K562 (cell line): ENCODE data around the gene ITGAV. TPM values are rescaled to one million over a fixed set of nuclear protein-coding genes. Genes with fewer than 3 reads are reported as not detected.

Experiments
- EHMT2 ChIP-seq: fragments of 450-650 bp; IDR thresholded peaks from 2 replicates; pipeline ENCODE4 v1.6.1; 2018; ENCODE audit warnings: antibody characterized with exemption
- HES1 ChIP-seq: fragments of 450-650 bp; IDR thresholded peaks from 2 replicates; pipeline ENCODE4 v1.6.1; 2016; ENCODE audit warnings: low read depth, mild to moderate bottlenecking, moderate library complexity
- MAFK ChIP-seq: IDR thresholded peaks from 2 replicates; pipeline ENCODE4 v1.6.1; 2011; ENCODE audit warnings: low read length, improper control_type of control experiment
- ZFX ChIP-seq: sonication (generic); formaldehyde crosslinking; IDR thresholded peaks from 2 replicates; pipeline ENCODE4 v1.8.0; 2022; ENCODE audit warnings: mild to moderate bottlenecking, missing genetic modification reagents, moderate library complexity
- ZNF354B ChIP-seq: fragments of 250-450 bp; sonication (Bioruptor Pico); IDR thresholded peaks from 2 replicates; pipeline ENCODE4 v1.4.0; 2020
- ZNF561 ChIP-seq: fragments of 450-650 bp; formaldehyde crosslinking; conservative IDR thresholded peaks from 2 replicates; pipeline ENCODE4 v1.4.0; 2020; ENCODE audit warnings: mild to moderate bottlenecking, moderate library complexity
- polyA plus RNA-seq, 8 experiments: library from polyadenylated mRNA; depleted of rRNA in 4 of 8; stranded (reverse) in 5 of 8; unstranded in 3 of 8; fragments of >200 nt; fragmentation: Nextera tagmentation in 2 of 8; fragmentation: Illumina TruSeq in 1 of 8; extraction: Ambion mirVana in 2 of 8; extraction: Trizol in 1 of 8; gene quantifications; 2 replicates each; pipeline versions ENCODE4 v1.2.1 to v1.2.3, GENCODE V29; 2011 to 2014; ENCODE audit warnings: inconsistent platforms in 1 of 8, missing spikeins in 1 of 8
- total RNA-seq, 7 experiments: library from RNA; depleted of rRNA in 6 of 7; stranded (reverse); fragments of >200 nt in 6 of 7; fragmentation: Illumina TruSeq in 2 of 7; extraction: Trizol in 2 of 7; gene quantifications; 2 replicates each; pipeline versions ENCODE4 v1.2.1 to v1.2.3, GENCODE V29; 2011 to 2021; ENCODE audit warnings: low replicate concordance in 1 of 7
- TF ChIP-seq, protein P1 (sequence below), 2 experiments: fragments of 450-650 bp; IDR thresholded peaks; 2 replicates each; pipeline ENCODE4 v1.6.1; 2016; ENCODE audit warnings: mild to moderate bottlenecking in 2 of 2, borderline replicate concordance in 1 of 2, low read depth in 1 of 2, moderate library complexity in 1 of 2

ITGAV gene
- total and polyA plus RNA-seq, 9 of the 15 experiments (the other 6 are each of a cell fraction or from before 2014, with no cell fraction given): 3.7 to 17.7 (median 10.7) TPM

DNA sequence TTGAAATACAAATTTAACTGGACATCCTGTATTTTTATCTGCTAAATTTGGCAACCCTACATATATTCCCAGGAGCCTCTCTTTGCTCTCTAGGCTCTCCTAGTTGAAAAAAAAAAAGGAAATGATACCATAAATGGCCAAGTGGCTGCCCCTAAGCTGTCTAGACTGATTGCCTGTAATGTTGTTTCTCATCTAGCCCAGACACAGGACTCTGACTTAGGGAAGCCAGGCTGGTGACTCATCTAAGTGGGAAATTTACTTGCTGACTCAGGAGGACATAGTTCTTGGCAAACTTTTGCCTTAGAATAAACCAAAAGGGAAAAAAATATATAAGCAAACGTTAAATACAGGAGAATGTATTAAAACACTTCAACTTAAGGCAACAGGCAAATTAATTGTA lies 14.6 kb upstream of the ITGAV start (continued):
- TF ChIP-seq, protein P1, sequence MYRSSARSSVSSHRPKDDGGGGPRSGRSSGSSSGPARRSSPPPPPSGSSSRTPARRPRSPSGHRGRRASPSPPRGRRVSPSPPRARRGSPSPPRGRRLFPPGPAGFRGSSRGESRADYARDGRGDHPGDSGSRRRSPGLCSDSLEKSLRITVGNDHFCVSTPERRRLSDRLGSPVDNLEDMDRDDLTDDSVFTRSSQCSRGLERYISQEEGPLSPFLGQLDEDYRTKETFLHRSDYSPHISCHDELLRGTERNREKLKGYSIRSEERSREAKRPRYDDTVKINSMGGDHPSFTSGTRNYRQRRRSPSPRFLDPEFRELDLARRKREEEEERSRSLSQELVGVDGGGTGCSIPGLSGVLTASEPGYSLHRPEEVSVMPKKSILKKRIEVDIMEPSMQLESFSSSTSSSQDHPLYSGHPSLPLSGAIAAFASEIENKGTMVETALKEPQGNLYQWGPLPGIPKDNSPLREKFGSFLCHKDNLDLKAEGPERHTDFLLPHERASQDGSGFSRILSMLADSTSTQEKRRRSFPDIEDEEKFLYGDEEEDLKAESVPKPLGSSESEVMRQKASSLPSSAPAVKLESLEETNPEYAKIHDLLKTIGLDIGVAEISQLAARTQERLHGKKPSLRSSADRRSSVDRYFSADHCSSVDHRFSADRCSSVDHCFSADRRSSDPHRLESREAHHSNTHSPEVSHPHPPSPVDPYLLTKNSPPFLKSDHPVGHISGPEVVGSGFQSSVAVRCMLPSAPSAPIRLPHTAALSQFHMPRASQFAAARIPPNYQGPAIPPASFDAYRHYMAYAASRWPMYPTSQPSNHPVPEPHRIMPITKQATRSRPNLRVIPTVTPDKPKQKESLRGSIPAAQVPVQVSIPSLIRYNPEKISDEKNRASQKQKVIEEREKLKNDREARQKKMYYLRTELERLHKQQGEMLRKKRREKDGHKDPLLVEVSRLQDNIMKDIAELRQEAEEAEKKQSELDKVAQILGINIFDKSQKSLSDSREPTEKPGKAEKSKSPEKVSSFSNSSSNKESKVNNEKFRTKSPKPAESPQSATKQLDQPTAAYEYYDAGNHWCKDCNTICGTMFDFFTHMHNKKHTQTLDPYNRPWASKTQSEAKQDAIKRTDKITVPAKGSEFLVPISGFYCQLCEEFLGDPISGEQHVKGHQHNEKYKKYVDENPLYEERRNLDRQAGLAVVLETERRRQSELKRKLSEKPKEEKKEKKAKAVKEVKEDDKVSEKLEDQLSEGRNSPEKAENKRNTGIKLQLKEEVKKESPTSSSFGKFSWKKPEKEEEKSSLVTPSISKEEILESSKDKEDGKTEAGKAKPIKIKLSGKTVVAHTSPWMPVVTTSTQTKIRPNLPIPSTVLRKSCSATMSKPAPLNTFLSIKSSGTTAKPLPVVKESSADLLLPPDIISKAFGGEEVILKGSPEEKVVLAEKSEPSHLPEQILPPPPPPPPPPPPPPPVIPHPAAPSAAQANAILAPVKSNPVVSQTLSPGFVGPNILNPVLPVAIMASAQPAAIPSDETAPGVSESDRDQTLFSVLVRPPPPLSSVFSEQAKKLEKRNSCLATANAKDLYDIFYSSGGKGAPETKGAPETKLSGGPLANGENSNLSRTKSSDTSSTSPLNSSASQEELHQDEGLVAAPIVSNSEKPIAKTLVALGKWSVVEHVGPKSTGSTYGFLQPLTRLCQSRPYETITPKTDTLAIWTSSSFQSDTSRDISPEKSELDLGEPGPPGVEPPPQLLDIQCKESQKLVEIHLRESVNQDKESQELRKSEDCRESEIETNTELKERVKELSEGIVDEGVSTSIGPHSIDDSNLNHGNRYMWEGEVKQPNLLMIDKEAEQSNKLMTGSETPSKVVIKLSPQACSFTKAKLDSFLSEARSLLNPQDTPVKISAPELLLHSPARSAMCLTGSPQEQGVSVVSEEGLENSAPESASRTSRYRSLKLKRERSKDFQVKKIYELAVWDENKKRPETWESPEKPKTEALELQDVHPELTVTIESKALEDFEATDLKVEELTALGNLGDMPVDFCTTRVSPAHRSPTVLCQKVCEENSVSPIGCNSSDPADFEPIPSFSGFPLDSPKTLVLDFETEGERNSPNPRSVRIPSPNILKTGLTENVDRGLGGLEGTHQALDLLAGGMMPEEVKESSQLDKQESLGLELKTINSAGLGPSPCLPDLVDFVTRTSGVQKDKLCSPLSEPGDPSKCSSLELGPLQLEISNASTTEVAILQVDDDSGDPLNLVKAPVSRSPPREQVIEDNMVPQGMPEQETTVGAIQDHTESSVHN (IDR thresholded peaks at IDR 0.05; ENCODE audit: borderline replicate concordance in 1 of 2, low read depth in 1 of 2): 0 out of 4 replicates have a peak, but pooled peaks of 1 of the 2 experiments have one; percentile 44
- TF ChIP-seq ZFX (CRISPR knock-in tag) (no peak), ZNF354B (CRISPR knock-in tag) (no peak), MAFK (peak; percentile 96), HES1 (no peak), EHMT2 (no peak), ZNF561 (no peak)
- TF ChIP-seq, all 486 proteins: peak for 41
